Activated CD4-positive, alpha-beta T cell treated with anti-CD3 and anti-CD28 coated beads for 36 hours (primary cell): ENCODE data around the gene PROK1. TPM values are rescaled to one million over a fixed set of nuclear protein-coding genes. Genes with fewer than 3 reads are reported as not detected.

ENCODE experiments used
- ATAC-seq: fragments of 200-7000 bp; cut with Tn5 transposase; one replicate; pipeline ENCODE4 v1.10.0; 2021; ENCODE audit warnings: mild to moderate bottlenecking, moderate library complexity
- CTCF ChIA-PET: fragments of 350-600 bp; sonication (Branson Sonifier 250); formaldehyde crosslinking; loops from one replicate; lab custom pipeline; 2021; ENCODE audit warnings: antibody characterized with exemption; lab: Charles Lee
- POLR2A ChIA-PET: fragments of 350-600 bp; sonication (Branson Sonifier 250); formaldehyde crosslinking; loops from one replicate; lab custom pipeline; 2021; ENCODE audit warnings: antibody characterized with exemption, inconsistent platforms; lab: Charles Lee
- DNase-seq: peaks from one replicate; pipeline ENCODE4 v3.0.0-alpha.2; 2020
- H3K27ac Mint-ChIP-seq: one replicate; pipeline ENCODE4 v1.8.0; 2021; ENCODE audit warnings: mixed read lengths
- H3K27me3 Mint-ChIP-seq: one replicate; pipeline ENCODE4 v1.8.0; 2021; ENCODE audit warnings: mixed read lengths
- H3K36me3 Mint-ChIP-seq: one replicate; pipeline ENCODE4 v1.8.0; 2021; ENCODE audit warnings: low read depth, mixed read lengths
- H3K4me1 Mint-ChIP-seq: one replicate; pipeline ENCODE4 v1.8.0; 2021; ENCODE audit warnings: mixed read lengths
- H3K4me3 Mint-ChIP-seq: one replicate; pipeline ENCODE4 v1.8.0; 2021; ENCODE audit warnings: mild to moderate bottlenecking, moderate library complexity, mixed read lengths
- H3K9me3 Mint-ChIP-seq: one replicate; pipeline ENCODE4 v1.8.0; 2021; ENCODE audit warnings: low read depth, mixed read lengths
- intact Hi-C, 2 experiments: fragments of 100-400 bp; cut with DNase I in 1 of 2; cut with micrococcal nuclease in 1 of 2; formaldehyde crosslinking; loops; one replicate each; pipeline versions ENCODE4 v1.14.2 to v1.15.1; 2022 to 2024; cut with DNase I, micrococcal nuclease
- total RNA-seq, 2 experiments: library from RNA; stranded (reverse); gene quantifications; one replicate each; pipeline ENCODE4 v1.2.3, GENCODE V29; 2021

Gene PROK1
- total RNA-seq, 2 experiments from 2014 or later, result not detected

- ATAC-seq (no peak), DNase-seq (no peak)
- Mint-ChIP-seq H3K4me1 (no peaks in the 10 kb centered on the region), H3K4me3 (no peak overlapping the region), H3K27me3 (peaks cover 2% of the 10 kb centered on the region), H3K9me3 (no peaks in the 10 kb centered on the region), H3K36me3 (no peaks in the 10 kb centered on the region), H3K27ac (no peak overlapping the region)
- POLR2A ChIA-PET, result no interaction called here
- intact Hi-C loops, result no loop called here
- CTCF ChIA-PET, result interaction anchor here (0.6 to 4.3 kb wide), 7 partner anchors 31 to 975 kb away, joined by 3 to 19 read pairs (median 4); no protein-coding TSS in a partner anchor
Measured at GRCh38 chr1:110465038-110465813, 14.3 kb downstream of the PROK1 start.

DNA sequence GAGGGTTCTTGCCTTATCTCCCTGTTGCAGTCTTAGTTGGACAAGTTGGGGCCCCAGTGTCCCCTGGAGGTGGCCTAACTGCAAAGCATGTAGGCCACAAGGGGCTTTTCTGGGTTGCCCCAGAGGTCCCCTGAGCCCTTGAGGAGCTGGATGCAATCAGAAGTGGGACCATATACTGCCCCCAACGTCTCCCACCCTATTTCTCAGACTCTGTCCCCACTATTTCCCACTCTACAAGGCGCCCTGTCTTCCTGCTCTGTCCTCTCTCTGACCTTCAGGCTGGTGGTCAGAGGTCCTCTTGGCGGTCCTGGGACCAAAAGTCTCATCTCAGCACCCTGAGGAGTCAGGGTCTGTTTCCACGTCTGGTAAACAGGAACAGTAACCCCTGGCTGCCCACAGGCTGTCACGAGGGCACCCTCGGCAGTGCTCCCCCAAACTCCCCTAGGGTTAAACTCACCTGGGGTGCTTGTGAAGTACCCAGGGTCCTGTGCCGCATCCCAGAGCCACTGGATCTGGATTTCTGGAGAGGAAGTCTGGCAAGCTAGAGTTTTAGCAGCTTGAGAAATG is 14.9 kb downstream of the PROK1 start:
- H3K27me3 Mint-ChIP-seq, result peaks cover 2% of the 10 kb centered on the region
- ATAC-seq (no peak), DNase-seq (no peak)
- no peak overlapping the region for H3K27ac Mint-ChIP-seq
- no peaks in the 10 kb centered on the region for H3K4me1 Mint-ChIP-seq
- no peak overlapping the region for H3K4me3 Mint-ChIP-seq
- intact Hi-C loops, result no loop called here
- CTCF ChIA-PET, result interaction anchor here (0.7 to 4.3 kb wide), 6 partner anchors 11 to 265 kb away, joined by 3 to 19 read pairs (median 4); no protein-coding TSS in a partner anchor
- H3K9me3 Mint-ChIP-seq, result no peaks in the 10 kb centered on the region
- POLR2A ChIA-PET, result no interaction called here
- no peaks in the 10 kb centered on the region for H3K36me3 Mint-ChIP-seq

- ChIA-PET POLR2A (no interaction called here), CTCF (interaction anchor here (1.0 to 4.3 kb wide), 3 partner anchors 11 to 29 kb away, joined by 3 to 19 read pairs (median 5); no protein-coding TSS in a partner anchor)
- Mint-ChIP-seq H3K4me1 (no peaks in the 10 kb centered on the region), H3K36me3 (no peaks in the 10 kb centered on the region), H3K4me3 (no peak overlapping the region), H3K27ac (no peak overlapping the region), H3K27me3 (peaks cover 2% of the 10 kb centered on the region), H3K9me3 (no peaks in the 10 kb centered on the region)
- DNase-seq (no peak), ATAC-seq (no peak)
- intact Hi-C loops, result no loop called here
Measured at GRCh38 chr1:110466646-110467280, 15.8 kb downstream of the PROK1 start.

DNA sequence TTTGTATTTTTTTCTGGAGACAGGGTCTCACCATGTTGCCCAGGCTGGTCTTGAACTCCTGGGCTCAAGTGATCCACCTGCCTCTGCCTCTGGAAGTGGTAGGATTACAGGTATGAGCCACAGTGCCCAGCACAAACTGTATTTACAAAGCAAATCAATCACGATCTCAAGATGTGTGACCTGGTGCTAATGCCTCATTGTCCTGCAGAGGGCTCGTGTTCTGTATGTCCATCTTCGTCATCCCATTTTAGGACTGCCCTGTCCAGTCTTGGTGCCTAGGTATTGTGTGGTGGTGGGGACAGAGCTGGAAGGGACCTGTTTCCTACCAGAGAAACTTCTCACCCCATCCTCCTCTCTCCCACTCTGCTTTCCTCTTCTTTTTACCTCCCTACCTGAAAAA is 20.2 kb downstream of the PROK1 start:
- ATAC-seq (no peak), DNase-seq (no peak)
- H3K27ac Mint-ChIP-seq, result no peak overlapping the region
- intact Hi-C loops, result no loop called here
- POLR2A ChIA-PET, result no interaction called here
- no peak overlapping the region for H3K4me3 Mint-ChIP-seq
- no peaks in the 10 kb centered on the region for H3K36me3 Mint-ChIP-seq
- peaks cover 6% of the 10 kb centered on the region for H3K27me3 Mint-ChIP-seq
- no peaks in the 10 kb centered on the region for H3K4me1 Mint-ChIP-seq
- CTCF ChIA-PET, result interaction anchor here (2.1 kb wide), 1 partner anchor 11 kb away, joined by 6 read pairs; no protein-coding TSS in a partner anchor
- no peaks in the 10 kb centered on the region for H3K9me3 Mint-ChIP-seq

GRCh38 chr1:110472546-110472945 is 21.6 kb downstream of the PROK1 start:
- Mint-ChIP-seq H3K36me3 (no peaks in the 10 kb centered on the region), H3K27ac (no peak overlapping the region), H3K4me3 (no peak overlapping the region), H3K9me3 (no peaks in the 10 kb centered on the region), H3K4me1 (peaks cover 9% of the 10 kb centered on the region), H3K27me3 (peaks cover 7% of the 10 kb centered on the region)
- intact Hi-C loops, result no loop called here
- CTCF ChIA-PET, result interaction anchor here (0.8 to 2.1 kb wide), 5 partner anchors 12 to 60 kb away, joined by 3 to 7 read pairs (median 6); no protein-coding TSS in a partner anchor
- POLR2A ChIA-PET, result no interaction called here
- ATAC-seq (no peak), DNase-seq (no peak)

DNA sequence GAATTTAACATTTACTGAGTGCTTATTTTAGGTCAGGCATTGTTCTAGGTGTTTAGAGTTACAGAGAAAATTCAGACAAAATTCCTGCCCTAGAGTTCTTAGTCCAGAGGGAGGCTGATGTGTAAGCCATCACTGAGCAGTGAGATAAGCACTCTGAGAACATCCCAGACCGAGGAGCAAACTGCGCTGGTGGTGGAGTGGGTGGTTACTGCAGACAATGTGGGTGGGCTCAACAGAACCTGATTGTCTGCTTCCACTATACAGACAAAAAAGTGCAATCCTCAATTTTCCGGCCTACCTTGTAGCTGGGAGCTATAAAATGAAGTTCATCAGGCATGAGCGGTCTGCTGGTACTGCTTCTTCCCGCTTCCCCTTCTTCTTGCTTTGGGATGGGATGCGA is 23.5 kb downstream of the PROK1 start:
- ChIA-PET CTCF (interaction anchor here (1.0 to 2.0 kb wide), 2 partner anchors 14 to 22 kb away, joined by 3 to 7 read pairs; no protein-coding TSS in a partner anchor), POLR2A (no interaction called here)
- no peaks in the 10 kb centered on the region for H3K9me3 Mint-ChIP-seq
- no peaks in the 10 kb centered on the region for H3K36me3 Mint-ChIP-seq
- peaks cover 12% of the 10 kb centered on the region for H3K4me1 Mint-ChIP-seq
- DNase-seq, result no peak
- intact Hi-C loops, result no loop called here
- no peak overlapping the region for H3K4me3 Mint-ChIP-seq
- no peak overlapping the region for H3K27ac Mint-ChIP-seq
- no peak for ATAC-seq
- H3K27me3 Mint-ChIP-seq, result peaks cover 7% of the 10 kb centered on the region

DNA sequence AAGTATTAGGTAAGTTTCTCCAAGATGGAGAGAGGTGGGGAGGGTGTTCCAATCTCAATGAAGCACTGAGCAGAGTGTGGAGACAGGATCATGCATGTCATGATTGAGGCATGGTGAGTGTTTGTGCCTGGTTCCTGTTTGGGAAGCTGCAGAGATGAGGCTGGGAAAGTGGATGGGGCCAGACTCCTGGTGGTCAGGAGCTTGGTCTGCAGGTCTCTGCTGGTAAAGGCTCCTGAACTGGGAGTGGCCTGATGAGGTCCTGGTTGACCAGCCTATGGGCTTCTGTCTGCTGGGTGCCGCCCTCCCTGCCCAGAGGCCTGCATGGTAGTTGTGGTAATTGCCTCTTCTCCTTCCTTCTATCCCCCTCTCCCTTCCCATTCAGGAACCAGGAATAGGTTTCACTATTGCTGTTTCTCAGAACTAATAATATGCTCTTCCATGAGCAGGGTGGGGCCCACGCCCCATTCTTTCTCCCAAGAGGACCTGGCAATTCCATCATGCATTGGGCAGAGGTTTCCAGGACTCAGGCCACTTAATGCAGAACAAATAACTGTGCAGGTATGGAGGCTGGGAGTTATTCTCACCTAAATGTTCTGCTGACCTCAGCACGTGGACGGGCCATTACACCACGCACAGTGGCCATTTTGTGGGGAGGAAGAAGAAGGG is 24.5 kb downstream of the PROK1 start:
- DNase-seq, result no peak
- H3K4me1 Mint-ChIP-seq, result peaks cover 12% of the 10 kb centered on the region
- no peaks in the 10 kb centered on the region for H3K36me3 Mint-ChIP-seq
- CTCF ChIA-PET, result interaction anchor here (1.0 kb wide), 1 partner anchor 21 kb away, joined by 3 read pairs; no protein-coding TSS in a partner anchor
- intact Hi-C loops, result no loop called here
- no peak for ATAC-seq
- no peak overlapping the region for H3K27ac Mint-ChIP-seq
- H3K4me3 Mint-ChIP-seq, result no peak overlapping the region
- POLR2A ChIA-PET, result no interaction called here
- H3K27me3 Mint-ChIP-seq, result peaks cover 5% of the 10 kb centered on the region
- H3K9me3 Mint-ChIP-seq, result no peaks in the 10 kb centered on the region

- Mint-ChIP-seq H3K9me3 (no peaks in the 10 kb centered on the region), H3K36me3 (no peaks in the 10 kb centered on the region), H3K27me3 (peaks cover 5% of the 10 kb centered on the region), H3K4me1 (peaks cover 12% of the 10 kb centered on the region), H3K4me3 (no peak overlapping the region), H3K27ac (no peak overlapping the region)
- DNase-seq, result no peak
- POLR2A ChIA-PET, result no interaction called here
- ATAC-seq, result no peak
- intact Hi-C loops, result no loop called here
- CTCF ChIA-PET, result interaction anchor here (0.8 to 3.9 kb wide), 5 partner anchors 20 to 67 kb away, joined by 3 to 28 read pairs (median 3); no protein-coding TSS in a partner anchor
Measured at GRCh38 chr1:110476028-110476765, 25.2 kb downstream of the PROK1 start.

DNA sequence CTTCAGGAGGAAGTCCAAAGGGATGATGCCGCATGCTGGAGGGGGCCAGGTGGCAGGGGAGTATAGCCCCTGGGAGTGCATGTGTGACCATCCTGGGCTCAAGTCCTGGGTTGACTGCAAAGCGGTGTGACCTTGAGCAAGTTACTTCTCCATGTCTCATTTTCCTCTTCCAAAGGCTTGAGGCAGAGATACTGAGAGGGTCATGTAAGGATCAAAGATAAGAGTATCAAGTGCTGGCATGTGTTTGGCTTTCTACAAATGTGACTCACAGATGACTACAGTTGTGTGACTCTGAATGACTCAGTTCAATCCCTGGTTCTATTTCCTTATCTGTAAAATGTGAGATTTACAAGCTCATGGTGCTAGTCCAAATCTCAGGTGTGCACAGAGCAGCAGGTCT is 26.1 kb downstream of the PROK1 start:
- intact Hi-C loops, result loop anchor here in 1 of 2 experiments (1.0 kb wide), 1 partner anchor 19 kb away; no protein-coding TSS in a partner anchor
- CTCF ChIA-PET, result interaction anchor here (0.5 to 3.9 kb wide), 11 partner anchors 19 to 288 kb away, joined by 3 to 28 read pairs (median 3); no protein-coding TSS in a partner anchor
- Mint-ChIP-seq H3K27ac (no peak overlapping the region), H3K4me3 (no peak overlapping the region), H3K9me3 (no peaks in the 10 kb centered on the region), H3K27me3 (peaks cover 5% of the 10 kb centered on the region), H3K4me1 (peaks cover 12% of the 10 kb centered on the region), H3K36me3 (no peaks in the 10 kb centered on the region)
- ATAC-seq (peak; percentile 96), DNase-seq (no peak)
- POLR2A ChIA-PET, result interaction anchor here (0.6 kb wide), 1 partner anchor 135 kb away, joined by 8 read pairs; no protein-coding TSS in a partner anchor

DNA sequence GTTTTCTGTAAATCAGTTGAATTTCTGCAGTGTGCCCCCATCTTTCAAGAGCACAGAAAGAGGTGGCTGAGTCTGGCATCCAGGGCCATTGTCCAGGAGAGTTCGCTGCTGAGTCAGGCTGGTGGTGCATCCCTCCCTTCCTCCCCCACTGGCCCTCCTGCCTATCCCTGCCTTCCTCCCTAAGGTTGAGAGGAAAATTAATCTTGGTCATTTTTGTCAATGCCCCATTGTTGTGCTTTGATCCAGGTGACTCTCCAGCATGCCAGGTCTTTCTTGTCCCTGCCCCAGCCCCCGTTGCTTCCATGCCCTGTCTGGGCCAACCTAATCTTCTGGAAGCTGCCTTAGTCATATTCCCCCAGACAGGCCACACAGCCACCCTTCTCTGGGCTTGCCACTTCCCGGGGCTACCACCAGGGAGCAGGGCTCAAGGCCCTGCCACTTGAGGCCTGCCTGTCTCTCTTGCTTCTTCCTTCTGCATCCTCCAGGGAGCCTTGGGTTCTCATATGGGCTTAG is 26.6 kb downstream of the PROK1 start:
- peaks cover 5% of the 10 kb centered on the region for H3K27me3 Mint-ChIP-seq
- intact Hi-C loops, result loop anchor here in 1 of 2 experiments (1.0 kb wide), 1 partner anchor 19 kb away; no protein-coding TSS in a partner anchor
- H3K4me3 Mint-ChIP-seq, result no peak overlapping the region
- ChIA-PET CTCF (interaction anchor here (0.6 to 3.9 kb wide), 9 partner anchors 18 to 965 kb away, joined by 3 to 28 read pairs (median 3); no protein-coding TSS in a partner anchor), POLR2A (interaction anchor here (0.6 kb wide), 1 partner anchor 135 kb away, joined by 8 read pairs; no protein-coding TSS in a partner anchor)
- H3K9me3 Mint-ChIP-seq, result no peaks in the 10 kb centered on the region
- H3K27ac Mint-ChIP-seq, result no peak overlapping the region
- H3K36me3 Mint-ChIP-seq, result no peaks in the 10 kb centered on the region
- DNase-seq, result peak; percentile 25
- peaks cover 12% of the 10 kb centered on the region for H3K4me1 Mint-ChIP-seq
- peak; percentile 45 for ATAC-seq
